ENCODE results near the gene ZNF804A.
"Not testable (repeated sequence)": the region's sequence is repeated elsewhere in the genome, so short reads cannot be mapped to it uniquely, and the experiment has no call there.

Gene ZNF804A

GRCh38 chr2:184729581-184729980, 131.3 kb downstream of the ZNF804A start:
- no peak for FAIRE-seq

- no peak for FAIRE-seq
Observed at GRCh38 chr2:184730288-184730687, 132.0 kb downstream of the ZNF804A start.

GRCh38 chr2:184734338-184734737, 136.0 kb downstream of the ZNF804A start:
- peak; percentile 21 for FAIRE-seq

DNA sequence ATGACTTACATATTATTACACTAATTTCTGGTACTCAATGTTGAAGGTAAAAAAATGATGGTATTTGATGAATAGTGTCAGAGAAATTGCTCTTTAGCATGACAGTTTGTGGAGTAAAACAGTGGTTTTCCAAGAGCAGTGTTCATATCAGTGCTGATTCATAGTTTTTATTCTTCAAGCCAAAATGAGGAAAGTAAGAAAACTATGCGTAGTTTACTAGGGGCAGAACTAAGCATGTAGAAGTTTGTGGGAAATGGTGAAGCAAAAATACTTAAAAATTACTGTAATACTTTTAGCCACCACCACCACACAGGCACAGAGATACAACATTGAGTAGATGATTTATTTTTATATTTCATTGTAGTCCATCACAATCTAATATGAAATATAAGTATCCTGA, 137.3 kb downstream of the ZNF804A start:
- FAIRE-seq = no peak

DNA sequence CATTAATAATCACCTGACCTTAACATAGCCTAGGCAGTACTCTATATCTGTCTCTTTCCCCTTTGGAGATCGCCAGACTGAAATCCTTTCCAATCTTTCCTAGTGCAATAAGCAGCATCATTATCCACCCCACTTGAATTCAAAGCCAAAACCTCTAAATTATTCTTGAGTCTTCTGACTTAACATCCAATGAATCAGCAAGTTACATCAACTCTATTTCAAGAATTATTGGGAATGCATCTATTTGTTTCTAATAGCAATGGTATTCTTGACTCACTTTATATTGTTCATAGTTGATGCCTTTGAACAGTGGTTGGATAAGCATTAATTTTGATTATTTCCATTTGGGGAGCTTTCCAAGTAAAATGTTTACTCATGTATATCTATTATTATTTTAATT, 144.8 kb downstream of the ZNF804A start:
- FAIRE-seq = no peak

DNA sequence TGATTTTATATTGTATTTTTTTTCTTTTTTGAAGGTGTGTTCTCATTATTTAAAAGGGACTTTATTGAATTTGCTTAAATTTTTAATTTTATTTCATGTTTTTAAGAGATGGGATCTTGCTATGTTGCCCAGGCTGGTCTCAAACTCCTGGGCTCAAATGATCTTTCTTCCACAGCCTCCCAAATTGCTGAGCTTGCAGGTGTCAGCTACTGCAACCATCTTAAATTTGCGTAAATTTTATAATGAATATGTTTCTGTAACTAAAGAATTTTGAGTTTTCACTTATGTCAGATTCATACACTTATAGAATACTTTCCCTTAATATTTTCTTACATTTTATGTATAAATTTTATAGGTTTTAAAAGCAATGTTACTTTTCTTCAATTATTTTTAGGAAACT, 157.8 kb downstream of the ZNF804A start:
- no peak for FAIRE-seq

- no peak for FAIRE-seq
Observed at GRCh38 chr2:184756885-184757284, 158.6 kb downstream of the ZNF804A start.

DNA sequence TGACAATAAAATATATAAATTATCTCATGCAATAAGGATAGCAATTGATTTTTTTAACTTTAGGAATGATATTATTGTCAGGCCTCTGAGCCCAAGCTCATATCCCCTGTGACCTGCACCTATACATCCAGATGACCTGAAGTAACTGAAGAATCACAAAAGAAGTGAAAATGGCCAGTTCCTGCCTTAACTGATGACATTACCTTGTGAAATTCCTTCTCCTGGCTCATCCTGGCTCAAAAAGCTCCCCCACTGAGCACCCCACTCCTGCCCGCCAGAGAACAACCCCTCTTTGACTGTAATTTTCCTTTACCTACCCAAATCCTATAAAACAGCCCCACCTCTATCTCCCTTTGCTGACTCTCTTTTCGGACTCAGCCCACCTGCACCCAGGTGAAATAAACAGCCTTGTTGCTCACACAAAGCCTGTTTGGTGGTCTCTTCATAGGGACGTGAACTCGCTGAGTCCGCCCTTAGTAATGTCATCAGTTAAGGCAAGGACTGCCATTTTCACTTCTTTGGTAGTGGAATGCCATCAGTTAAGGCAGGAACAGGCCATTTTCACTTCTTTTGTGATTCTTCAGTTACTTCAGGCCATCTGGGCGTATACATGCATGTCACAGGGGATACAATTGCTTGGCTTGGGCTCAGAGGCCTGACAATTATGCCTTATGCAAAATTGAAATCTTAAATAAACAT, 161.4 kb downstream of the ZNF804A start:
- FAIRE-seq = not testable (repeated sequence)

DNA sequence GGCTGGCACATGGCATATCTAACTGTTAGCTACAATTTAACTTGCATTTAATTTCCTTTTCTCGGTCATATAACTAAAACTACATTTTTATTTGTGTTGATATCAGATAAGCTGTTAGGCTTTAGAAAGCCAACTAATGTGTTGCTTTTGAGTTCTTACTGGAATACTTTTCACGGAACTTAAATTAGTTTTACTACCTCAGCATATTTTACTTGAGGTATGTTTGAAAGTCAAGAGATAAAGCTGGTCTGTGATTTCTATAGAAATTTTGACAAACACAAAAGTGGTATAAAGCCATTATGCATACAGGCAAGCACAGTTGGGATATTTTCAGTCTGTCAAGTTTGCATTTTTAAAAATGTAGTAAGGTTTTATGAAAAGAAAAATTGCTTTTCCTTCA, 162.6 kb downstream of the ZNF804A start:
- no peak for FAIRE-seq

DNA sequence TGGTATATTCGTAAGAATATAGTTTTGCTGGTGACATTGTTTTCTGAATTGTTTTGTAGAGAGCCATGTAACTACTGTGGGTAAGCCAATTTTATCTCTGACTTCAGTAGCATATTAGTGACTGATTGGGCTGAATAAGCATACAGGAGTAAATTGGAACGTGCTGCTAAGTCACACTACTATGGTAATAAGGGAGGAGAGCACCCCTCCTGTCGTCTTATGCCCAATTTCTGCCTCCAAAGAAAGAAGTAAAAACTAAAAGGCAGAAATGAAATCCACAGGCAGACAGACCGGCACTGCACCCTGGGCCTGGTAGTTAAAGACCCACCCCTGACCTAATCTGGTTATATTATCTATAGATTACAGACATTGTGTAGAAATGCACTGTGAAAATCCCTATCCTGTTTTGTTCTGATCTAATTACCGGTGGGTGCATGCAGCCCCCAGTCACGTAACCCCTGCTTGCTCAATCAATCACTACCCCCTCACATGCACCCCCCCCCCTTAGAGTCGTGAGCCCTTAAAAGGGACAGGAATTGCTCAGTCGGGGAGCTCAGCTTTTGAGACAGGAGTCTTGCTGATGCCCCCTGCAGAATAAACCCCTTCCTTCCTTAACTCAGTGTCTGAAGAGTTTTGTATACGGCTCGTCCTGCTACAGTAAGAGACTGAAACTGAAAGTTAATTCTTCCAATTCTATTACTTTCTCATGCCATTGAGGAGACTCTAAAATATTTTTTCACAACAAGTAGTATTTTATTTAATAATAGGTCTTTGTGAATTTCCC, 167.0 kb downstream of the ZNF804A start:
- no peak for FAIRE-seq

DNA sequence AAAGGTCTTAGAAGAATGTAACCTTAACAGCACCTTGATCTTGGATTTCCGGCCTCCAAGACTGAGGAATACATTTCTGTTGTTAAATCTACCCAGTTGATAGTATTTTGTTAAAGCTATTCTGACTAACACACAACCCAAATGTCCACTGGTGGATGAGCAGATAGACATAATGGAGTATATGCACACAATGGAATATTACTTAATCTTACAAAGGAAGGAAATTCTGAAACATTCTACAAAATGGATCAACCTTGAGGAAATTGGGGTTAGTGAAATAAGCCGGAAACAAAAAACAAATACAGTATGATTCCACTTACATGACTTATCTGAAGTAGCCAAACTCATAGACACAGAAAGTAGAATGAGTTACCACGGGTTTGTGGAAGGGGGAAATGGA, 168.7 kb downstream of the ZNF804A start:
- no peak for FAIRE-seq

- no peak for FAIRE-seq
Observed at GRCh38 chr2:184769023-184769422, 170.7 kb downstream of the ZNF804A start.

DNA sequence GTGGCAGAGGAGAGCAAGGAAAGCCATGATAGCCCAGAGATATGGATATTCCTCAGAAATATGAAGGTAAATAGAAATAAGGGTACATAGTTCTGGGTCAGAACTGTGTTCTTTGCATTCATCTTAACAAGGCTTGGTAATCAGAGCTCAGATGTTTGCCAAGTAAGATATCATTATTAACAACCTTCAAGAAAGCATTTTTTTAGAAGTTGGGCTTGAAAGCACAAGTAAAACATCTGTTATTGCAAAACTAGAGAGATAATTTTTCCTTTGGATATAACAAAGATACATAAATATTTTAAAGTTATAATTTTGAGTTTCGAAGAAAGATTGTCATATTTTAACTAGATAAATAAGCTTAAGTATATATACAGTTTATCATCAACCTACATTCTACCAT, 171.4 kb downstream of the ZNF804A start:
- no peak for FAIRE-seq

DNA sequence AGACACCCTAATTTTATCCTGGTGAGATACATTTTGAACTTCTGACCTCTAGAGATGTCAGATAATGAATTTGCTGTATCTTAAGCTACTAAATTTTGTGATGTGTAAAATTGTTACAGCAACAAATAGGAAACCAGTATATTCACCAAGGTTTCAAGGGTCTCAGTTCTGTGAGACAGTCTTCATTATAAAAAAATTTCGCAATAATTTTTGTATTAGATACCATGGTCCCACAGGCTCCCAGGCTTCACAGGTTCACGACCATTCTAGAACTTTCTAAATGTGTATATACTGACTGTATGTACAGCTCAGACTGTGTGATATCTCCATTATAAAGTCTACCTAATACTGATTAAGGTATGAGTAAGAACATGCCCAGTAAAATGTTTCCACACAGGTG, 181.4 kb downstream of the ZNF804A start:
- no peak for FAIRE-seq

- FAIRE-seq = no peak
Observed at GRCh38 chr2:184780384-184780783, 182.1 kb downstream of the ZNF804A start.

DNA sequence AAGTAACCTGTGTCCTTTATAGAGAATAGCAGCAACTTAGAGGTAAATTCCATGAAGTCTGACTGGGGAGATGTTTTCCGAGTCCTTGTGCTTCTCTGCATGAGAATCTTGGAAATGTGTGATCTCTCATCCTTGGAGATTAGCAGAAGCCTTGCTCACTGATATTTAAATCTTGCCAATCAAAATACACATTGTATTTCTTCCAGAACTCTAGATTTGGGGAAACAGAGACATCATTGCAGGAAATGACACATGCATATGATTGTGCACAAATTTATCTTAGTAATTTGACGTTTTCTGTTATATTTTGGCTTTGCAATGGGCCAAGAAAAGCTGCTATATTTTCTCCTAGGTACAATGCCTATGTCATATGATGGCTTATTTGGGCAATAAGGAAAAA, 182.6 kb downstream of the ZNF804A start:
- no peak for FAIRE-seq

DNA sequence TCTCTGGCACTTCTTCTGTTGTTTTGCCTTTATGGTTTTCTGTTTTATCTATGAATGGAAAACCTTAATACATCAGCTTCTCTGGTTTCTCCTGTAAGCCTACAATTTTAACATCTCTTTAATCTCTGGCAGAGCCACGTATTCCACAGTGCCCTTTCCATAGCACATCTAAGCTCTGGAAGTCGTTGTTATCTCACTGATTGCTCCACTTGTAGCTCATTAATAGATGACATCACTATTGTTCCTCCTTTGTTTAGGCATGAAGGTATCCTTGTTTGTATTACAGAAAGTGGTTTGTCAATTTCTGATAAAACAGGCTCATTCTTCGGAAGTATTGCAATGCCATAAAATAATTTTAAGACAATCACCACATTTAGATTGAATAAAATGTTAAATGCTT, 185.2 kb downstream of the ZNF804A start:
- no peak for FAIRE-seq

GRCh38 chr2:184793176-184793575, 194.8 kb downstream of the ZNF804A start:
- FAIRE-seq = no peak

DNA sequence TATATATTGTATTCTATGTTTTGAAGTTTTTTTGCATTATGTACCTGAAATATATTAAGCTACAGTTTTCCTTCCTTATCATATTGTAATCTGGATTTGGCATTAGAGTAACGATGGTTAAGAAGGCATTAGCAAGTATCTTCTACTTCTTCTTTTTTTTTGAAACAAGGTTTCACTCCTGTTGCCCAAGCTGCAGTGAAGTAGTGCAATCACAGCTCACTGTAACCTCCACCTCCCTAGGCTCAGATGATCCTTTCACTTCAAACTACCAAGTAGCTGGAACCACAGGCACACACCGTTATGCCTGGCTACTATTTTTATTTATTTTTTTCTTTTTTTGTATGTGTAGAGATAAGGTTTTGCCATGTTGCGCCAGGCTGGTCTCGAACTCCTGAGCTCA, 201.1 kb downstream of the ZNF804A start:
- no peak for FAIRE-seq

- no peak for FAIRE-seq
Observed at GRCh38 chr2:184814421-184814820, 216.1 kb downstream of the ZNF804A start.

DNA sequence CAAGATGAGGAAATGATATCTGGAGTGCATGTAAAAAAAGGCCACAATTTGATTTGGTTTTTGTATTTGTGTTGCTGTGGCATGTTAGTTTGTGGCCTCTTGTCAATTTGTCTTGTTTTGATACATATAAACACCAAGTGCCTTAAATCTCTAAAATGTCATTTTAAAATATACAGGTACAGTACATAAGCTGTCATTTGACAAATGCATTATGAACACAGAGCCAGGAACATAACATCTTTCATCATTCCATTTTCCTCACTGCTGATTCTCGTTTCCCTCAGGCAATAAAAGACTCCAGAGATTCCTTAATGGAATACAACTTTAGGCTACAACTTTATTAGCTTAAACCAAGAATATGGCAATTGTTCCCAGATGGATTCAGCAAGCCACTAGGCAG, 217.5 kb downstream of the ZNF804A start:
- FAIRE-seq = no peak

GRCh38 chr2:184824597-184824996, 226.3 kb downstream of the ZNF804A start:
- FAIRE-seq = no peak

DNA sequence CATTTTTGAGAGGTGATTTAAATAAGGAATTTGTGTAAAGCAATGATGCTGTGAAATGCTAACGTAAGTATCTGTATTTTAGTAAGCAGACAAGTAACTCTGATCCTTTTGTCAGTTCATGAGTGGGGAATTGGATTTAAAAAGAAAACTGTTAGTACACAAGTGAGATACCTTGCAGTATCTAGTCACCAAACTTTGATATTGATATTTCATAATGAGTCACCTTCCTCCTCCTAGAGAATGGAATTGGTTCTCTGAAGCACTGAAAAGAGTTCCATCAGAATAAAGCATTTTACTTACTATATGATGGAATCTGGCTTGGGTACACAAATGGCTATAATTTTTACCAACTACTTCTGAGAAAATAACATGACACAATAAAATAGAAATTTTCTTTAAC, 232.2 kb downstream of the ZNF804A start:
- no peak for FAIRE-seq

DNA sequence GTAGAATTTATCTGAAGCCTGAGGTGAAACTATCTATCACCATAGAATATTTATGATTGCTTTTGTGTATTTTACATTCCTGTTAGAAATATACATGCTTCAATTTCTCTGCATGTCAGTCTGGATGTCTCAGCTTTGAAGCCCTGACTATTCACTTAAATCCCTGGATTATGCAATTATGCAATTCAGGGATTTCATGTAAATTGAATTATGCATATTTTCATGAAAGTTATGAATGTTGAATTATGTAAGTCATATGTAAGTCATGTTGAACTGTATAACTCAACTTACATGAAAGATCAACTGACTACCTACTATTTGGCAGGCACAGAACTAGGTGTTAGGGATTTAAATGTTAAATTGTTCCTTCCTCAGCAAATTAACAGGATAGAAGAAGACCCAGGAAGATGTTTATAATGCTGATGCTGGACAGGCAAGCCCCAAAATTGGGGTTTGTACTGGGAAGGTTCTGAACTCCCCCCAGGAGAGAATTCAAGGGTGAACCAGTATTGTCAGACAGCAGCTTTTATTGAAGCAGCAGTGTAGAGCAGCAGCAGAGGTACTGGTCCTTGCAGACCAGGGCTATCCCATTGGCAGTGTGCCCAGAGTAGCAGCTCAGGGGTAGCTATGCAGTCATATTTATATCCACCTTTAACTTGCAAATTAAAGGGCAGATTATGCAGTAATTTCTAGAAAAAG, 236.5 kb downstream of the ZNF804A start:
- no peak for FAIRE-seq

All from colon (tissue), 2 donors.